ENCODE measurements around the gene FOXO3.

The FOXO3 gene

GRCh38 chr6:108714101-108714765 lies 153.5 kb downstream of the FOXO3 start:
- TF ChIP-seq GATA2 (IDR thresholded peaks at IDR 0.05; ENCODE audit: low read depth, low read length): no peak
- TF ChIP-seq GATA3 (IDR thresholded peaks at IDR 0.05; ENCODE audit: low read depth, low read length): no peak

GRCh38 chr6:108714766-108715414 lies 154.2 kb downstream of the FOXO3 start:
- TF ChIP-seq GATA2 (IDR thresholded peaks at IDR 0.05; ENCODE audit: low read depth, low read length) (no peak), GATA3 (IDR thresholded peaks at IDR 0.05; ENCODE audit: low read depth, low read length) (no peak)

GRCh38 chr6:108715832-108716231 lies 155.1 kb downstream of the FOXO3 start:
- TF ChIP-seq GATA3 (IDR thresholded peaks at IDR 0.05; ENCODE audit: low read depth, low read length) (no peak), GATA2 (IDR thresholded peaks at IDR 0.05; ENCODE audit: low read depth, low read length) (peak; percentile 56)

- TF ChIP-seq GATA3 (IDR thresholded peaks at IDR 0.05; ENCODE audit: low read depth, low read length) (no peak), GATA2 (IDR thresholded peaks at IDR 0.05; ENCODE audit: low read depth, low read length) (no peak)
Observed at GRCh38 chr6:108716801-108717791, 156.4 kb downstream of the FOXO3 start.

GRCh38 chr6:108719477-108719876 lies 158.8 kb downstream of the FOXO3 start:
- no peak for TF ChIP-seq GATA3 (IDR thresholded peaks at IDR 0.05; ENCODE audit: low read depth, low read length)
- TF ChIP-seq GATA2 (IDR thresholded peaks at IDR 0.05; ENCODE audit: low read depth, low read length): no peak

- TF ChIP-seq GATA2 (IDR thresholded peaks at IDR 0.05; ENCODE audit: low read depth, low read length): no peak
- no peak for TF ChIP-seq GATA3 (IDR thresholded peaks at IDR 0.05; ENCODE audit: low read depth, low read length)
Observed at GRCh38 chr6:108720827-108721226, 160.1 kb downstream of the FOXO3 start.

GRCh38 chr6:108721286-108721685 lies 160.6 kb downstream of the FOXO3 start:
- no peak for TF ChIP-seq GATA2 (IDR thresholded peaks at IDR 0.05; ENCODE audit: low read depth, low read length)
- no peak for TF ChIP-seq GATA3 (IDR thresholded peaks at IDR 0.05; ENCODE audit: low read depth, low read length)

- TF ChIP-seq GATA2 (IDR thresholded peaks at IDR 0.05; ENCODE audit: low read depth, low read length): no peak
- no peak for TF ChIP-seq GATA3 (IDR thresholded peaks at IDR 0.05; ENCODE audit: low read depth, low read length)
Observed at GRCh38 chr6:108723594-108723993, 162.9 kb downstream of the FOXO3 start.

- no peak for TF ChIP-seq GATA3 (IDR thresholded peaks at IDR 0.05; ENCODE audit: low read depth, low read length)
- no peak for TF ChIP-seq GATA2 (IDR thresholded peaks at IDR 0.05; ENCODE audit: low read depth, low read length)
Observed at GRCh38 chr6:108726726-108727339, 166.1 kb downstream of the FOXO3 start.

- TF ChIP-seq GATA2 (IDR thresholded peaks at IDR 0.05; ENCODE audit: low read depth, low read length) (no peak), GATA3 (IDR thresholded peaks at IDR 0.05; ENCODE audit: low read depth, low read length) (no peak)
Observed at GRCh38 chr6:108727966-108728730, 167.4 kb downstream of the FOXO3 start.

- TF ChIP-seq GATA2 (IDR thresholded peaks at IDR 0.05; ENCODE audit: low read depth, low read length): no peak
Observed at GRCh38 chr6:108728826-108729225, 168.1 kb downstream of the FOXO3 start.

GRCh38 chr6:108730635-108731515 lies 170.2 kb downstream of the FOXO3 start:
- TF ChIP-seq GATA3 (IDR thresholded peaks at IDR 0.05; ENCODE audit: low read depth, low read length): no peak
- TF ChIP-seq GATA2 (IDR thresholded peaks at IDR 0.05; ENCODE audit: low read depth, low read length): no peak

All from SH-SY5Y (cell line).